Lower lobe of right lung (tissue), 2 donors: ENCODE results near the gene CXCR1. TPM values are rescaled to one million over a fixed set of nuclear protein-coding genes. Genes with fewer than 3 reads are reported as not detected.

Experiments used
- ATAC-seq, 2 donors: fragments of 200-7000 bp; cut with Tn5 transposase; one replicate each; pipeline ENCODE4 v1.9.1; 2020 to 2022; ENCODE audit warnings: mild to moderate bottlenecking in 2 of 2, moderate library complexity in 2 of 2
- DNase-seq: peaks from one replicate; pipeline ENCODE4 v3.0.0-alpha.2; 2020
- H3K27ac ChIP-seq: fragments of 200-600 bp; one replicate; pipeline ENCODE4 v1.8.0; 2022
- H3K27me3 ChIP-seq: fragments of 200-600 bp; one replicate; pipeline ENCODE4 v1.8.0; 2022; ENCODE audit warnings: low read depth
- H3K36me3 ChIP-seq: fragments of 200-600 bp; one replicate; pipeline ENCODE4 v1.8.0; 2022; ENCODE audit warnings: mild to moderate bottlenecking
- H3K4me1 ChIP-seq: fragments of 200-600 bp; one replicate; pipeline ENCODE4 v1.8.0; 2022
- H3K4me3 ChIP-seq: fragments of 200-600 bp; one replicate; pipeline ENCODE4 v1.8.0; 2022; ENCODE audit warnings: mild to moderate bottlenecking
- H3K9me3 ChIP-seq: fragments of 200-600 bp; one replicate; pipeline ENCODE4 v1.8.0; 2022
- CTCF ChIP-seq: fragments of 200-600 bp; IDR thresholded peaks from one replicate; pipeline ENCODE4 v1.8.0; 2022; ENCODE audit warnings: antibody characterized with exemption, mild to moderate bottlenecking
- intact Hi-C: fragments of 100-400 bp; cut with DNase I; formaldehyde crosslinking; loops from one replicate; pipeline ENCODE4 v1.11.0; 2022
- long read RNA-seq: library from polyadenylated mRNA; unstranded; transcript quantifications from one replicate; pipeline ENCODE4 v2.0.0, GENCODE V29; 2021
- total RNA-seq: library from RNA; stranded (reverse); fragmentation: NEBNext Ultra II Directional; extraction: Animal tissue kit (Norgen Biotek cat#: 25700); gene quantifications from one replicate; pipeline ENCODE4 v1.2.1, GENCODE V29; 2021
- donor health status: DM: no; HTN: yes; CAD: no; lungs with severe emphysema.

CXCR1 gene
- 10.4 TPM for total RNA-seq
- long read RNA-seq, partial matches to known transcripts = 0 of 3 reads
- long read RNA-seq, other reads (novel, unspliced or antisense) = 2 of 3 reads

GRCh38 chr2:218166791-218167190 is at the start of gene CXCR1:
Gene CXCR1, minus strand, starts transcription at chr2:218166962. Its CDS starts 1,751 bp downstream, at chr2:218165211.
- Histone ChIP-seq H3K9me3 (no peaks in the 10 kb centered on the region), H3K4me1 (peaks cover 6% of the 10 kb centered on the region), H3K27ac (no peak within 1 kb of the TSS), H3K27me3 (no peaks in the 10 kb centered on the region), H3K36me3 (no peaks in the 10 kb centered on the region), H3K4me3 (no peak within 1 kb of the TSS)
- DNase-seq = no peak
- intact Hi-C loops = no loop called here
- peak; percentile 59 to 64 for ATAC-seq
- TF ChIP-seq CTCF = no peak

DNA sequence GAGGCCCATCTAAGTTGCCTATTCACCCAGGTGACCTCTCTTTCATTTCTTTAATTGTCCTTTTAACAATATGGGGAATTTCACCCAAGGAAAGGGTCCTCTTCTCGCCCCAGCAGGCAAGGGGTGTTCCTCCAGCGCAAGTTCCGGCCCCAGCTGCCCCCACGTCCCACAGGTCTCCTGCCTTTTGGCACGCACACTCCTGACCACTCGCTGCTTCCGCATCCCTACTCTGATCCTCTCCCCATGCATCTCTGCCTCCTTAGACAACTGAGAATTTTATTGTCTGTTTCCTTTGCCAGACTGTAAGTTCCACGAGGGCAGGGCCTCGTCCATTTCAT is 49.5 kb upstream of the CXCR1 start:
- Histone ChIP-seq H3K4me3 (peak overlapping the region; percentile 92), H3K36me3 (peaks cover 8% of the 10 kb centered on the region), H3K27ac (peak overlapping the region; percentile 95), H3K4me1 (peaks cover 37% of the 10 kb centered on the region), H3K9me3 (no peaks in the 10 kb centered on the region), H3K27me3 (no peaks in the 10 kb centered on the region)
- ATAC-seq (no peak), DNase-seq (no peak)
- intact Hi-C loops = no loop called here
- TF ChIP-seq CTCF = no peak

- H3K36me3 ChIP-seq = no peaks in the 10 kb centered on the region
- no peak overlapping the region for H3K4me3 ChIP-seq
- peaks cover 2% of the 10 kb centered on the region for H3K9me3 ChIP-seq
- peaks cover 15% of the 10 kb centered on the region for H3K4me1 ChIP-seq
- ATAC-seq (no peak), DNase-seq (no peak)
- intact Hi-C loops = no loop called here
- H3K27ac ChIP-seq = no peak overlapping the region
- H3K27me3 ChIP-seq = no peaks in the 10 kb centered on the region
- no peak for TF ChIP-seq CTCF
These were observed 47.4 kb upstream of the CXCR1 start for GRCh38 chr2:218214116-218214515.

DNA sequence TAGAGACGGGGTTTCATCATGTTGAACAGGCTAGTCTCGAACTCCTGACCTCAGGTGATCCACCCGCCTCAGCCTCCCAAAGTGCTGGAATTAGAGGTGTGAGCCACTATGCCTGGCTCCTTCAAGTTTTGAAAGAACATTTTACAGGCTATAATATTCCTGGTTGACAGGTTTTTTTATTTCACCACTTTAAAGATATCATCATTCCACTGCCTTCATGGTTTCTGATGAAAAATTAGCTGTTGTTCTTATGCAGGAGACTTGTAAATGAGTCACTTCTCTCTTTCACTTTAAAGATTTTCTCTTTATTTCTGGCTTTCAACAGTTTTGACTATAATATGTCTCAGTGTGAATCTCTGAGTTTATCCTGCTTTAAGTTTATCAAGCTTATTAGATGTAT is 42.3 kb upstream of the CXCR1 start:
- intact Hi-C loops = no loop called here
- no peak overlapping the region for H3K4me3 ChIP-seq
- H3K27me3 ChIP-seq = no peaks in the 10 kb centered on the region
- no peak for DNase-seq
- peaks cover 3% of the 10 kb centered on the region for H3K9me3 ChIP-seq
- TF ChIP-seq CTCF = no peak
- H3K27ac ChIP-seq = no peak overlapping the region
- no peak for ATAC-seq
- H3K36me3 ChIP-seq = no peaks in the 10 kb centered on the region
- H3K4me1 ChIP-seq = no peaks in the 10 kb centered on the region

GRCh38 chr2:218202266-218202665 is 35.5 kb upstream of the CXCR1 start:
- H3K4me1 ChIP-seq = no peaks in the 10 kb centered on the region
- no peak for ATAC-seq
- no peak overlapping the region for H3K27ac ChIP-seq

More at GRCh38 chr2:218202266-218202665, 35.5 kb upstream of the CXCR1 start:
- intact Hi-C loops = no loop called here
- H3K27me3 ChIP-seq = no peaks in the 10 kb centered on the region
- DNase-seq = no peak
- H3K4me3 ChIP-seq = no peak overlapping the region
- no peaks in the 10 kb centered on the region for H3K9me3 ChIP-seq
- H3K36me3 ChIP-seq = no peaks in the 10 kb centered on the region
- TF ChIP-seq CTCF = no peak
